Kidney glomerular epithelial cell (primary cell): ENCODE results near the gene AIG1.
"Not testable (repeated sequence)": the region's sequence is repeated elsewhere in the genome, so short reads cannot be mapped to it uniquely, and the experiment has no call there.

Experiments
- DNase-seq: peaks from one replicate; lab custom pipeline; 2025; lab: John Stamatoyannopoulos, UW

Gene AIG1, protein sequence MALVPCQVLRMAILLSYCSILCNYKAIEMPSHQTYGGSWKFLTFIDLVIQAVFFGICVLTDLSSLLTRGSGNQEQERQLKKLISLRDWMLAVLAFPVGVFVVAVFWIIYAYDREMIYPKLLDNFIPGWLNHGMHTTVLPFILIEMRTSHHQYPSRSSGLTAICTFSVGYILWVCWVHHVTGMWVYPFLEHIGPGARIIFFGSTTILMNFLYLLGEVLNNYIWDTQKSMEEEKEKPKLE

DNA sequence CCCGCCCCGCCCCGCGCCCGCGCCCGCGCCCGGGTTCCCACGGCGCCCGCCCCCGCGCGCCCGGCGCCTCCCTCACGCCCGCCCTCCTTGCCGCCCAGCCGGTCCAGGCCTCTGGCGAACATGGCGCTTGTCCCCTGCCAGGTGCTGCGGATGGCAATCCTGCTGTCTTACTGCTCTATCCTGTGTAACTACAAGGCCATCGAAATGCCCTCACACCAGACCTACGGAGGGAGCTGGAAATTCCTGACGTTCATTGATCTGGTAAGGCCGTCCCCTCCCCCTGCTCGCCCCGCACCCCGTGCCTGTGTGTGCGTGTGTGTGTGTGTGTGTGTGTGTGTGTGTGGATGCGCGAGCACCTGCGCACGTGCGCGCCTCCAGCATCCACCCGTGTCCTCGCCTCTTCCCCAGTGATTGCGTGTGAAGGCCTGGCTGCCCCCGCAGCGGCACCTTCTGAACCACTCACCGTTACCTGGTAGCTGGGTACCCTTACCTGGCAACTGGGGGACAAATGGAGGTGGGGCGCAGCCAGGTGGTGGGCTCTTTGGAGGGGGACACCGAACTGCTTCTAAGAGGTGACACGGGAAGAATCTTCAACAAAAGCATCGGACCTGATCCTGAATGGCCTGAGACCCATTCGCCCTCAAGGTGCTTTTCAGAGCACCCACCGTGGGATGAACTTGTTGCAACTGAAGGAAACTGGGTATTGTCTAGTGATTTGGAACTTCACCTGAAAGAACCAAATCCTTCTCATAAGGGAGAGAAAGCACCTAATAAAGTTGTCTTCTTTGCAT is at the start of gene AIG1:
TSS of gene AIG1 (plus strand) at position 84 of the 791 bp plus-strand sequence. CDS start at position 121, 37 bp downstream.
- DNase-seq = peak; percentile 60

DNA sequence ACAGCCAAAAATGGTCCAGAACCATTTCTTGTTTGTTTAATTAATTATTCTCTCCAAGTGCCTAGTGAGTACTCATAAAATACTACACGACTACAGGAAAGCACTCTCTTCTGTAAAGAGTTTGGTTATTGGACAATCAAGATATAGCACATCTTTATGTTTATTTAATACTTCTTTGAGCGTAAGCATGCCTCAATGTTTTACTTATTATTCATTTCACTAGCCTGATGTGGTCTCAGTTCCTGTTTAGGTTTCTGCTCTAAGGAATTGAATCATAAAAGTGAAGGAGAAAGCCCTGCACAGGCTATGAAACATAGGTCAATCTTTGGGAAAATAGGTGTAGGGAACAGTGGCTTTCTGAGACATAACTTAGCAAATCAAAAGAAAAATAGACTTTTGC is 45.9 kb upstream of the AIG1 start:
- no peak for DNase-seq

DNA sequence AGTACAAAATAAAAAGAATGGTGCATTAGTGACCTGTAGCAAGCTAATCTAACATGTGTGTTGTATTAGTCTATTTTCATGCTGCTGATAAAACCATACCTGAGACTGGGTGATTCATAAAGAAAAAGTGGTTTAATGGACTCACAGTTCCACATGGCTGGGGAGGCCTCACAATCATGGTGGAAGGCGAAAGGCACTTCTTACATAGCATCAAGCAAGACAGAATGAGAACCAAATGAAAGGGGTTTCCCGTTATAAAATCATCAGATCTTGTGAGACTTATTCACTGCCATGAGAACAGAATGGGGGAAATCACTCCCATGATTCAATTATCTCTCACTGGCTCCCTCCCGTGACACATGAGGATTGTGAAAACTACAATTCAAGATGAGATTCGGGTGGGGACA is 45.4 kb upstream of the AIG1 start:
- no peak for DNase-seq

DNA sequence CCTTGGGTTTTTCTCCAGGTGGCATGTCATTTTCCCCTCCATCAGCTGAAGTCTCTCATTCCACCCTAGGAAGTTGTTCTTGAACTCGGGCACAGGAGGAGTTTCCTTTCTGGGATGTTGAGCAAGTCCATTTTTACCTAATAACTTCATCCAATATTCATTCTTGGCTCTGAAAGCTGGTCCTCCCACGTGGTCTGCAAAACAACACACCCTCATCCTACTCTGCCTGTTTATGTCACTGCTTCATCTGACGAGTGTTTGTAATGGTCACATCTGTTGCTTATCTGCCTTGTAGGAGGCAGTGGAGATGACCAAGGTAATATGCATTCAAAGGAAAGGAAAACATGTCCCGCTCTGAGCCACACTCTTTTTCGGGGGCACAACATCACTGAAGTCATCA is 41.7 kb upstream of the AIG1 start:
- DNase-seq = no peak

DNA sequence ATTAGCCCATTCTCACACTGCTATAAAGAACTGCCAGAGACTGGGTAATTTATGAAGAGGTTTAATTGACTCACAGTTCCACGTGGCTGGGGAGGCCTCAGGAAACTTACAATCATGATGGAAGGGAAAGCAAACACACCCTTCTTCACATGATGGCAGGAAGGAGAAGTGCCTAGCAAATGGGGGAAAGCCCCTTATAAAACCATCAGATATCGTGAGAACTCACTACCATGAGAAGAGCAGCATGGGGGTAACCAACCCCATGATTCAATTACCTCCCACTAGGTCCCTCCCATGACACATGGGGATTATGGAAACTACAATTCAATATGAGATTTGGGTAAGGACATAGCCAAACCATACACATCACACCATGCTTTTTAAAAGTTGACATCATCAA is 39.8 kb upstream of the AIG1 start:
- DNase-seq = not testable (repeated sequence)

DNA sequence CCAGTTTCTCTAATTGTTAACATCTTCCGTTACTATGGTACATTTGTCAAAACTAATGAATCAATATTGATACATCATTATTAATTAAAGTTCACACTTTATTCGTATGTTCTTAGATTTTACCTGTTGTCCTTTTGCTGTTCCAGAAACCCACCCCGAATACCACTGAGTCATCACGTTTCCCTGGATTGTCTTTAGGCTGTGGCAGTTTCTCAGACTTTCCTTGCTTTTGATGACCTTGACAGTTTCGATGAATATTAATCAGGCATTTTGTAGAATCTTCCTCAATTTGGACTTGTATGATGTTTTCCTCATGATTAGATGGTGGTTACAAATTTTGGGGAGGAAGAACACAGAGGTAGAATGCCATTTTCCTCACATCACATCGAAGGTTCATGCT is 39.1 kb upstream of the AIG1 start:
- no peak for DNase-seq

DNA sequence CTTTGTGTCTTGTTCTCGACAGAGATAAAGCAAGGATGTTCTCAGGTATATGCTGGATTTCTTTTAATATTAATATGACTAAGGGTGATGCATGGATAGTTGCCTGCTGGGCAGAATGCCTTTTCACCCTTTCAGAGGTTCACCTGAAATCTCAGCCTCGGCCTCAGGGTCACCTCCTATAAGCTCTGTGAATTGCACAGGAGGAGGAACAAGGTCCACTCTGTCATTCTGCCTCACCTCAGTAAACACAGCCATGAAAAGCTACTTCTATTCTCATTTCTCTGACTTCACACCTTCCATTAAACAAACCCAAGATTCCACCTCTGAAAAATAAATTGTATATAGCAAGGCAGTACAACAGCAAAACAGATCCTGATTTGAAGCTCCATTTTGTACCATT is 38.1 kb upstream of the AIG1 start:
- DNase-seq = no peak

DNA sequence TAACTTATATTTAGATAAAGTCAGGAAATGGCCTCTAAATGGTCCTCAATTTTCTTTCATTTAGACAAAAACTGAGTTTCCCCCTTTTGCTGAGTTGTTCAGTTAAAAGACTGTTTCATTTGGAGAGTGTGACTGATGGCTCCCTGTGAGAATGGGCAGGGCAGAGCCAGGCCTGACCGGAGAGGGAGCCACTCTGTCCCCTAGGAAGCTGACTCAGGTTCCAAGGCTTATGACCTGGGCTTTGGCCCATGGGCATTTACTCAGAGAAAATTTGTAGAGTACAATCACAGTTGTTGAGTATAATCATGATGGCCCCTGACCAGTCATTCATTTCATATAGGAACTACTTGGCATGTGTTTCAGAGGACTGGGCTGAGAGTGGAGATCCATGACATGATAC is 37.0 kb upstream of the AIG1 start:
- no peak for DNase-seq

DNA sequence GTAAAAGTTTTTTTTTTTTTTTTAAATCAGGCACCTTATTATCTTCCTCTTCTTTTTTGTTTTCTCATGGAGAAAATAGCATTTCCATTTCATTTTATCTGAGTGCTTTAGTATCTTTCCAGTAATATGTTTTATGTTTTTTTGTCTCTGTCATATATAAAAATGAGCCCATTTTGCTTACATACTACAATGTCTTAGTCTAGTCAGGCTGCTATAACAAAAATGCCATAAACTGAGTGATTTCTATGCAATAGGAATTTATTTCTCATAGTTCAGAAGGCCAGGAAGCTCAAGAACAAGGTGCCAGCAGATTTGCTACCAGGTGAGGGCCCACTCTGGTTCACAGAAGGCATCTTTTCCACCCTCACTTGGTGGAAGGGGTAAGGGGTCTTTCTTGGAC is 35.7 kb upstream of the AIG1 start:
- no peak for DNase-seq

DNA sequence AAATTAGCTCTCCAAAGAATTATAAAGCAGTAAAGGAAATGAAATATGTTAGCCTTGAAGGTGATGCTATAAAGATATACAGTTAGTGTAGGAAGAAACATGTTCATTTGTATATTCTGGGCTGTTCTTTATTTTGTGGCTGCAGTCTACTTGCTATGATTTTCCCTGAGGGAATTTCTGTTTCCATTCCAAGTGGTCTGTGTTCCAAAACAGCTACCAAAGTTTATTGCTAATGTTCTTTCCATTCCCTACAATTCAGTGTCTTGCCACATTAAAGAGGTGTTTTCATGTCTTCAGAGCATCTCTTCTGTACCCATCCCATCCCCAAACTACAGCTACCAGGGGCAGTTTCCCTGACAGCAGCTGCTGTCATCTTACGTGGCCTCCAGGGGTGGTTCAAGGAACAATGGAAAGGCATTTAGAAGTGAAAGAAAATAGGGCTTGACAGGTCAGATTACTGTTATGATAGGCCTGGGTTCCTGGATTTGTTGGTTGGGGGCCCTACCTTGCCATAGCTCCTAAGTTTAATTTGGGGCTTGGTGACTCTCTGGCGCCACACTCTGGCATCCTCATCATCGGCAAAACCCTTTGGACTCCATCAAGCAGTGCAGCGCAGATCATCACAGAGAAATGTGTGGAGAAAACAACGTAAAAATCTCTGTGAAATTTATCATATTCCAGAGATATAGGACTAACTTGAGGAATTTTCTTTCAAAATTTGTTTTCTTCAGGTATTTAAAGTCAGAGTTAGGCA is 33.8 kb upstream of the AIG1 start:
- peak; percentile 1 for DNase-seq

DNA sequence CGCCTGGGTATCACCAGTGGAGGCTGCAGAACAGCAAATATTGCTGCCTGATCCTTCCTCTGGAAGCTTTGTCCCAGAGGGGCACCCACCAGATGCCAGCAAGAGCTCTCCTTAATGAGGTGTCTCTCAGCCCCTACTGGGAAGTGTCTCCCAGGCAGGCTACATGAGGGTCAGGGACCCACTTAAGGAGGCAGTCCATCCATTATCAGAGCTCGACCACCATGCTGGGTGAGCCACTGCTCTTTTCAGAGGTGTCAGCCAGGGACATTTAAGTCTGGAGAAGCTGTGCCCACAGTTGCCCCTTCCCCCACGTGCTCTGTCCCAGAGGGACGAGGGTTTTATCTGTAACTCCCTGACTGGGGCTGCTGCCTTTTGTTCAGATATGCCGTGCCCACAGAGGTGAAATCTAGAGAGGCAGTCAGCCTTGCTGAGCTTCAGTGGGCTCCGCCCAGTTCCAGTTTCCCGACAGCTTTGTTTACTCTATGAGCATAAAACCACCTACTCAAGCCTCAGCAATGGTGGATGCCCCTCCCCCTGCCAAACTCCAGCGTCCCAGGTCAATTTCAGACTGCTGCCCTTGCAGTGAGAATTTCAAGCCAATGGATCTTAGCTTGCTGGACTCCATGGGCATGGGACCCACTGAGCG is 25.9 kb upstream of the AIG1 start:
- no peak for DNase-seq

DNA sequence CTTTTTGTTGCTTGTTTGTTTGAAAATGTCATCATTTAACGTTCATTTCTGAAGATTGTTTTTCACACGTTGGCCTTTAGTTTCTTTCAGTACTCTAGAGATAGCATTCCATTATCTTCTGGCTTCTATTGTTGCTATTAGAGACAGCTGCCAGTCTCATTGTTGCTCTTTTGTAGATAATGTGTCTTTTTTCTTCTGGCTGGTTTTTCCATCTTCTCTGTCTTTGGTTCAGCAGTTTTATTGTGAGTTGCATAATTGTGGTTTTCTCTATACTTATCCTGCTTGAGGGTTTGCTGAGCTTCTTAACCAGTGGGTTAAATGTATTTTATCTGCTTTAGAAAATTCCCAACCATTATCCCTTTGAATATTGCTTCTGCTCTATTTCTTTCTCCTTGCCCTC is 23.2 kb upstream of the AIG1 start:
- peak; percentile 70 for DNase-seq

DNA sequence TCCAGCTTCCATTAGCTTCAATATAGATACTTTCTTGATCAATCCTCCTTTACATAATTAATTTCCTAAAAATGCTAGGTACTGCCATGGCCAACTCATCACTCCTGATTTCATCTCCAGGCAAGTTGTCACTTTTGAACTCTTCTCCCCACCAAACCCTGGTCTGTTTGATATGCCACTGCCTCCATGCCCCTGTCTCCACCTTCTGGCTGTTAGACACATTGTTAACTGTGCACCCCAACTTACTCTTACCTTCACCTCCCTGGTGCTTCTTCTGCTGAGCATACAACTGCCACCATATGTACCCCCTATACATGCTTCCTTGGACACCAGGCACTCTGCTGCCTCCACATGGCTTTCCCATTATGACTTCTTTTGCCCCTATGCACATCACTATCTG is 21.9 kb upstream of the AIG1 start:
- no peak for DNase-seq

DNA sequence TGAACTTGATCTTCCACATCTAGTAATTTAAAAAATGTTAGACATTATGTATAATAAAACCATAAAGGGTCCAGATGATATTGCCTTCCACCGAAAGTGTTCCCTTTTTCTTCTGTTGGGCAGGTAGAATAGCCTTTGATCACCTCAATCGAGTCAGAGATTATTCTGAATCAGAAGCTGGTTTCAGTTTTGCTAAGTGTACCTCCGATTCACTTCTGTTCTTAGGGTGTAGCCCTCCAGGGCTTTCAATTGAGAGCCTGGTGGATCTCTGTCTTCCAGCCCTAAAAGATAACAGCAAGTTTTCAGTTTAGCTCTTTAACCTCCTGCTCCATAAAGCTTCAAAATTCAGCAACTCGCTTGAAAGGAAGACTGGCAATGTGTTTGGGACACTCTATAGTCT is 21.1 kb upstream of the AIG1 start:
- DNase-seq = no peak

DNA sequence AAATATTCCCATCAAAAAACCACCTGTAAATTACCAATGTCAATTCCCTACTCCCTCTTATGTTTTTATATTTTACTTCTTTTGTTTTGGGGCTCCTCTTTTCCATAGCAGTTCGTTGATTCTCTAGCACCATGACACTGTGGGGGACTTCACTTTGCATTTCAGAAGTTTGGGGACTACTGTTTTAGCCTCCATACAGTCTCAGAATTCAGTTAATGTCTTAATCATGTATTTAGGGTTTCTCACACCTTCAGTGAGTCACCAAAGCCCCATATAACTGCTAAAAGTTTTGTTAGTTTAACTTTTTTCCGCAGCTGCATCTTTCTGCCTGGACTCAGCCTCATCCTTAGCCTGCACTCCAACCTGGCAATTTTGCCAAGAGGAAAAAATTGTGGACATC is 20.7 kb upstream of the AIG1 start:
- no peak for DNase-seq

DNA sequence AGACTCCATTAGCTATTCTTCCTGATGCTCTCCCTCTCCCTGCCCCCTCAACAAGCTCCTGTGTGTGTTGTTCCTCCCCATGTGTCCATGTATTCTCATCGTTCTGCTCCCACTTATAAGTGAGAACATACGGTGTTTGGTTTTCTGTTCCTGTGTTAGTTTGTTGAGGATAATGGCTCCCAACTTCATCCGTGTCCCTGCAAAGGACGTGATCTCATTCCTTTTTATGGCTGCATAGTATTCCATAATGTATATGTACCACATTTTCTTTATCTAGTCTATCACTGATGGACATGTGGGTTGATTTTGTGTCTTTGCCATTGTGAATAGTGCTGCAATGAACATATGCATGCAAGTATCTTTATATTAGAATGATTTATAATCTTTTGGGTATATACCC is 16.3 kb upstream of the AIG1 start:
- not testable (repeated sequence) for DNase-seq

DNA sequence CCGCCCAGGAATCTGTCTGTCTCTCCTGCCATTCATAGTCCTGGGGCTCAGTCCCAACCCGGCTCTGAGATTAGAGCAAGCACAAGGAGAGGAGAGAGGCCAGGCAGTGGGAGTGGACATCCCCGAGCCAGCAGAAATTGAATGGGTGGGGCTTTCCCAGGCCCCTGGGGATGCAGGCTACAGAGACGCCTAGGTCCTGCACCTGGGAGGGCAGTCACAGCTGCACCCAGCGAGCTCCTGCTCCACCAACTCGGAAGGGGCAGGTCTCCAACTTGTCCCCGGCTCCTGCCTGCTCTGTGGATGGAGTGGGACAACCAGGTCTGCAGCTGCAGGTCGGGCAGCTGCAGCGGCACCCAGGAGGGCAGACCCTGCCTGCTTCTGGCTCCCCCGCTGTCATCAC is 11.1 kb upstream of the AIG1 start:
- no peak for DNase-seq

DNA sequence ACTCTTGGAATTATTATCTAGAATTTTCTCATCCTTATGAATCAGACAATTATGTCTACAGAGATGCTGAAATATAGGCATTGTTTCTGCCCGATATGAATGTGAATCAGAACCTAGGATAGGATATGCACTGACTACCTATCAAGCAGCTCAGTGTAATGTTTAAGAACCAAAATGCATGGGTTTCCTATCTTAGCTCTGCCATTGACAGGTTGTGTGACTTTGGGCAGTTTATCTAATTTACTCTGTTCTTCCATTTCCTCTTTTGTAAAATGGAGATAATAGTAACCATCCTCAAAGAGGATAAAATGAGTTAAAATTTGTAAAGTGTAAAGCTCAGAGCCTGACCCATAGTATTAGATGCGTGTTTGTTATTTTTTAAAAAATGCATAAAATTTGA is 10.2 kb upstream of the AIG1 start:
- no peak for DNase-seq

DNA sequence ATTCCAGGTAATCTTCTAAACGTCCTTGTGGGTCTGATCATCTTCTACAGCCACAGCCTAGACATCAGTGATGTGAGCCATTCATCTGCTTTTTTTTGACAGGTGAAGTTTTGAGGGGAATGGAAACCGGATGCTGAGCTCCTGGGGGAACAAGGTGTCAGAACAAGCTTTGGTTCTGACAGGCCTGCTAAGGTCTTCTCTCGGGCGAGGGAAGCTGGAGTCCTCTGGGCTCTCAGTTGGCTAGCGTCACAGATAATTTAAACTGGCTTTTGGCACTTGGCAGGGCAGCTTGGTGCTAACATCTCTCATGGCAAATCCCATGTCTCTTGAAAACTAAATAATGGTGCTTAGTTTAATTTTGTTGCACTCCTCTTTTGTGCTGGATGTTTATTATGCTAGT is 8.4 kb upstream of the AIG1 start:
- DNase-seq = no peak

DNA sequence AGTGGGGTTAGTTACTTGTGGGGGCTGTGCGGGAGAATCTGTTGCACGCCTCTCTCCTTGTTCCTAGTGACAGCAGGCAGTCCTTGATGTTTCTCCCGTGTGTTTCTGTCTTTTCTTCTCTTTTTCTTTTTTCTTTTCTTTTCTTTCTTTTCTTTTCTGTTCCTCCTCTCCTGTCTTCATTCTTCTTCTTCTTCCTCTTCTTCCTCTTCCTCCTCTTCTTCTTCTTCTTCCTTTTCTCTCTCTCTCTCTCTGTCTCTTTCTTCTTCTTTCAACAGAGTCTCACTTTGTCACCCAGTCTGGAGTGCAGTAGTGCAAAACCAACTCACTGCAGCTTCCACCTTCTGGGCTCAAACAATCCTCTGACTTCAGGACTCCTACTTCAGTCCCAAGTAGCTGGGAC is 6.8 kb upstream of the AIG1 start:
- no peak for DNase-seq

DNA sequence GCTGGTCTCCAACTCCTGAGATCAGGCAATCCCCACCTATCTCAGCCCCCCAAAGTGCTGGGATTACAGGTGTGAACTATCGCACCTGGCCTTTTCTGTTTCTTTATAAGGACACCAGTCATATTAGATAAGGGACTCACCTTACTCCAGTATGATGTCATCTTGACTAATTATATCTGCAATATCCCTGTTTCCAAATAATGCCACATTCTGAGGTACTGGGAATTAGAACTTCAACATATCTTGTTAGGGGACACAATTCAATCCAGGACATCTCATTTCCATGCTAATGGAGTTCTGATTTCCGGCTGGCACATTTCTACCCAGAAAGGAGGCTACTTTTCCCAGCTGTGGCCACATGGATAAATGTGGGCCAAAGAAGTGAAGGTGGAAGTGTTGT is 6.4 kb upstream of the AIG1 start:
- no peak for DNase-seq

DNA sequence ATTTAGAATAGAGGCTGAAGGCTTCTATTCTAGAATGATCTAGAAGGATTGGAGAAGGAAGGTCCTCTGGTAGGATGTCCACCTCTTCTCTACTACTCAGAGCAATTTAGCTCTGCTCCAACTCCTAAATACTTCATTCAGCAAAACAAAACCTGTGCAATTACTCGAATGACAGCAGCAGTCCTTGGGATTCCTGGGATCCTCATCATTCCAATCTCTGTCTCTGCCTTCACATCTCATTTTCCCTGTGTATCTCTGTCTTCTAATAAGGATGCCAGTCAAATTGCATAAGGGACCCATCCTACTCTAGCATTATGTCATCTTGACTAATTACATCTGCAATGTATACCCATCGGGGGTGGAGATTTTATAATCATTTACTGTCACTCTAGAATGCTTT is 5.5 kb upstream of the AIG1 start:
- no peak for DNase-seq

DNA sequence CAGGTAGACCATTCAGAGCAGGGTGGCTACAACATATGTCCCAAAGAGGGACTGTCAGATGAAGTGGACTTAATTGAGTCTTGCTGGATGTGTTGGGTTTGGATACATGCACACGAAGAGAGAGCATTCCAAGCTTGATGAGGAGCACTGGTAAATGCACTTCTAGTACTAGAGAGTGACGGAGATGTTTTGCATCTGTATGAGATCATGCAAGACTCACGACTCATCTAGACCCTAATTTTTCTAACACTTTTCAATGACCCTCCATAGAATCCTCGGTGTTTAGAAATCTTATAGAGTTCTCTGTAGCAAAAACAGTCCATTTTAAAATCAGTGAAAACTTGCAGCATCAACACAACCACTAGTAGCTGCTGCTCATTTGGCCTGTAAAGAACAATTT is 4.8 kb upstream of the AIG1 start:
- DNase-seq = no peak
